OCI-LY1 (cell line): ENCODE data around the gene CHST15.

Experiments
- CTCF ChIP-seq: fragments of 200-600 bp; sonication (generic), shearing (Covaris generic); IDR thresholded peaks from 2 replicates; pipeline ENCODE4 v1.5.1; 2017; ENCODE audit warnings: mild to moderate bottlenecking, antibody characterized with exemption, low read length, moderate library complexity, mixed read lengths
- EZH2 ChIP-seq: fragments of 200-600 bp; sonication (generic), shearing (Covaris generic); IDR thresholded peaks from 2 replicates; pipeline ENCODE4 v1.8.0; 2017; ENCODE audit warnings: borderline replicate concordance, mixed run types, mild to moderate bottlenecking, antibody characterized with exemption, low read length, moderate library complexity, mixed read lengths

GRCh38 chr10:124002391-124003069 is 90.9 kb downstream of the CHST15 start:
- no peak for TF ChIP-seq CTCF
- TF ChIP-seq EZH2 = no peak
